ENCODE data around the gene NDUFS8.

The NDUFS8 gene

GRCh38 chr11:68052137-68052873 lies 21.8 kb downstream of the NDUFS8 start:
- no peak for DNase-seq

GRCh38 chr11:68053117-68053516 lies 22.6 kb downstream of the NDUFS8 start:
- no peak for DNase-seq

GRCh38 chr11:68053981-68054812 lies 23.7 kb downstream of the NDUFS8 start:
- DNase-seq = no peak

GRCh38 chr11:68056317-68057285 lies 26.1 kb downstream of the NDUFS8 start:
- no peak for DNase-seq

GRCh38 chr11:68057807-68058206 lies 27.3 kb downstream of the NDUFS8 start:
- no peak for DNase-seq

GRCh38 chr11:68061508-68061907 lies 31.0 kb downstream of the NDUFS8 start:
- no peak for DNase-seq

- DNase-seq = no peak
These were observed 34.4 kb downstream of the NDUFS8 start for GRCh38 chr11:68064926-68065325.

GRCh38 chr11:68065841-68066240 lies 35.4 kb downstream of the NDUFS8 start:
- DNase-seq = no peak

- DNase-seq = no peak
These were observed 36.3 kb downstream of the NDUFS8 start for GRCh38 chr11:68066742-68067141.

- no peak for DNase-seq
These were observed 37.5 kb downstream of the NDUFS8 start for GRCh38 chr11:68067991-68068390.

- peak; percentile 22 for DNase-seq
These were observed 41.0 kb downstream of the NDUFS8 start for GRCh38 chr11:68071281-68072048.

GRCh38 chr11:68074584-68075352 lies 44.3 kb downstream of the NDUFS8 start:
- no peak for DNase-seq

GRCh38 chr11:68076371-68077042 lies 46.0 kb downstream of the NDUFS8 start:
- peak; percentile 62 for DNase-seq

- DNase-seq = no peak
These were observed 47.4 kb downstream of the NDUFS8 start for GRCh38 chr11:68077617-68078582.

- no peak for DNase-seq
These were observed 50.4 kb downstream of the NDUFS8 start for GRCh38 chr11:68080860-68081259.

- no peak for DNase-seq
These were observed 51.2 kb downstream of the NDUFS8 start for GRCh38 chr11:68081691-68082090.

GRCh38 chr11:68082481-68082880 lies 52.0 kb downstream of the NDUFS8 start:
- no peak for DNase-seq

- DNase-seq = no peak
These were observed 53.0 kb downstream of the NDUFS8 start for GRCh38 chr11:68083517-68083916.

All from hematopoietic multipotent progenitor cell treated with erythropoietin and hydrocortisone succinate and interleukin-3 and kit ligand, for 4 days (in vitro differentiated cells).